HG02588 (cell line): ENCODE measurements around the gene SDC4.
"Not testable (repeated sequence)": the region's sequence is repeated elsewhere in the genome, so short reads cannot be mapped to it uniquely, and the experiment has no call there.

ENCODE experiments used
- ATAC-seq: cut with Tn5 transposase; IDR thresholded peaks from one replicate; pipeline ENCODE4 v1.9.1; 2021; ENCODE audit warnings: mild to moderate bottlenecking, moderate library complexity; ENCODE audit not compliant: unreplicated experiment

The SDC4 gene

GRCh38 chr20:45365444-45365970 lies 17.3 kb upstream of the SDC4 start:
- no peak for ATAC-seq

GRCh38 chr20:45363611-45364492 lies 15.6 kb upstream of the SDC4 start:
- ATAC-seq, result no peak

GRCh38 chr20:45362804-45363610 lies 14.8 kb upstream of the SDC4 start, which contains the start of gene SYS1:
SYS1 (plus strand) TSS chr20:45363156; CDS start chr20:45363532, 376 bp downstream.
- ATAC-seq, result peak; percentile 79

- ATAC-seq, result no peak
Observed at GRCh38 chr20:45361793-45362192, 13.6 kb upstream of the SDC4 start.

GRCh38 chr20:45359406-45360148 lies 11.4 kb upstream of the SDC4 start:
- ATAC-seq, result no peak

- no peak for ATAC-seq
Observed at GRCh38 chr20:45359069-45359405, 10.8 kb upstream of the SDC4 start.

GRCh38 chr20:45358282-45359068 lies 10.3 kb upstream of the SDC4 start:
- ATAC-seq, result no peak

GRCh38 chr20:45355209-45356084 lies 7.2 kb upstream of the SDC4 start:
- ATAC-seq, result no peak

- no peak for ATAC-seq
Observed at GRCh38 chr20:45354423-45355208, 6.4 kb upstream of the SDC4 start.

- no peak for ATAC-seq
Observed at GRCh38 chr20:45353746-45354145, 5.5 kb upstream of the SDC4 start.

GRCh38 chr20:45352729-45353128 lies 4.5 kb upstream of the SDC4 start:
- ATAC-seq, result no peak

GRCh38 chr20:45350795-45351194 lies 2.6 kb upstream of the SDC4 start:
- ATAC-seq, result not testable (repeated sequence)

GRCh38 chr20:45350217-45350616 lies 2.0 kb upstream of the SDC4 start:
- ATAC-seq, result no peak

- no peak for ATAC-seq
Observed at GRCh38 chr20:45347297-45347935, 808 bp downstream of the SDC4 start.

GRCh38 chr20:45346851-45347250 lies 1.4 kb downstream of the SDC4 start:
- ATAC-seq, result no peak

- no peak for ATAC-seq
Observed at GRCh38 chr20:45346291-45346718, 1.9 kb downstream of the SDC4 start.

- no peak for ATAC-seq
Observed at GRCh38 chr20:45345104-45345936, 2.9 kb downstream of the SDC4 start.
